ENCODE data around the gene PDE5A.

DNA sequence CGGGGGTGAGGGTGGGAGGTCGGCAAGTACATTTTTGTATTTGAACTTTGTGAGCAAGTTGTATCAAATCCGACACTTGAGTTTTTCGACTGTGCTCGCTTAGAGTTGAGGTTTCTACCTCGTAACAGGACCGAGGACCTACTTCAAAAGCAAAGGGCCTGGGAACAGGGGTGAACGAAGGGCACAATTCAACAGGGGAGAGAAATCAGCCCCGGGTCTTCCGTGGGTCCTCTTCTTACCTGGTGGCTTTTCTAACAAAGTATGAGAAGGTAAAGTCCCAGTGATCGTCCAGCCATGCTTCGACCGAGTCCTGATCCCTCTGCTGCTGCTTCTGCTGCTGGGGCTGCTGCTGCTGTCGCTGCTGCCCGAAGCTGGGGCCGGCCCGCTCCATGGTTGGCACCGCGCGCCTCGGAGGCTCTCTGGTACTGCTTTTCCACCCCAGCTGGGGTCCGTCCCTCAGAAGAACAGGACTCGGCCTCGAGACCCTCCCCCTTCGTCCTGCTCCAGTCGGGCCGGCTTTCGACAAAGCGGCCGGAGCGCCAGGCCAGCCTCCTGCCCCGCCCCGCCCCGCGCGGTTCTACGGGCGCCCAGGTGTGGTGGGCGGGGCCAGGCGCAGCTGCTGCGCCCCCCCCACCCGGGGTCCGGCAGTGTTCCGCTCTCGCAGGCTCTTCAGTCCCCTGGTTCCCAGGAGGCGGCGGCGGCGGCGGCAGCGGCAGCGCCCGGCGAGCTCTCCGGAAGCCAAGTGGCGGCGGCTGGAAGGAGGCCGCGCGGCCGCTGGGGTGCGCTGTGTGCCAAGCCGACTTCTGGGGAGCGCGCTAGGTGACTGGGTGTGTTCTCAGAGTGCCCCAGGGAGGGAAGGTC, at the start of gene PDE5A:
- TF ChIP-seq, protein P1, sequence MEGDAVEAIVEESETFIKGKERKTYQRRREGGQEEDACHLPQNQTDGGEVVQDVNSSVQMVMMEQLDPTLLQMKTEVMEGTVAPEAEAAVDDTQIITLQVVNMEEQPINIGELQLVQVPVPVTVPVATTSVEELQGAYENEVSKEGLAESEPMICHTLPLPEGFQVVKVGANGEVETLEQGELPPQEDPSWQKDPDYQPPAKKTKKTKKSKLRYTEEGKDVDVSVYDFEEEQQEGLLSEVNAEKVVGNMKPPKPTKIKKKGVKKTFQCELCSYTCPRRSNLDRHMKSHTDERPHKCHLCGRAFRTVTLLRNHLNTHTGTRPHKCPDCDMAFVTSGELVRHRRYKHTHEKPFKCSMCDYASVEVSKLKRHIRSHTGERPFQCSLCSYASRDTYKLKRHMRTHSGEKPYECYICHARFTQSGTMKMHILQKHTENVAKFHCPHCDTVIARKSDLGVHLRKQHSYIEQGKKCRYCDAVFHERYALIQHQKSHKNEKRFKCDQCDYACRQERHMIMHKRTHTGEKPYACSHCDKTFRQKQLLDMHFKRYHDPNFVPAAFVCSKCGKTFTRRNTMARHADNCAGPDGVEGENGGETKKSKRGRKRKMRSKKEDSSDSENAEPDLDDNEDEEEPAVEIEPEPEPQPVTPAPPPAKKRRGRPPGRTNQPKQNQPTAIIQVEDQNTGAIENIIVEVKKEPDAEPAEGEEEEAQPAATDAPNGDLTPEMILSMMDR (IDR thresholded peaks at IDR 0.05; ENCODE audit: borderline replicate concordance, extremely low read depth, low read length, poor library complexity, severe bottlenecking), result no peak
- TF ChIP-seq EZH2 (IDR thresholded peaks at IDR 0.05; ENCODE audit: borderline replicate concordance, low read depth, low read length, severe bottlenecking), result no peak

All from DND-41 (cell line).